Ectodermal cell (in vitro differentiated cells): ENCODE data around the gene ELK3.

ENCODE experiments used
- H3K27ac ChIP-seq: 2 replicates; pipeline ENCODE4 v1.7.0; 2013; ENCODE audit warnings: mild to moderate bottlenecking, low read depth, low read length; ENCODE audit not compliant: insufficient read depth, poor library complexity, severe bottlenecking
- H3K27me3 ChIP-seq: 2 replicates; pipeline ENCODE4 v1.7.0; 2013; ENCODE audit warnings: mild to moderate bottlenecking, low read length; ENCODE audit not compliant: insufficient read depth, control insufficient read depth, poor library complexity, severe bottlenecking
- H3K36me3 ChIP-seq: one replicate; pipeline ENCODE4 v1.7.0; 2013; ENCODE audit warnings: low read length; ENCODE audit not compliant: control insufficient read depth, insufficient read depth
- H3K4me1 ChIP-seq: one replicate; pipeline ENCODE4 v1.7.0; 2013; ENCODE audit warnings: low read length; ENCODE audit not compliant: control insufficient read depth, insufficient read depth
- H3K4me3 ChIP-seq: 2 replicates; pipeline ENCODE4 v1.7.0; 2013; ENCODE audit warnings: low read depth, low read length, control low read depth; ENCODE audit not compliant: insufficient read depth
- H3K9me3 ChIP-seq: 2 replicates; pipeline ENCODE4 v1.7.0; 2013; ENCODE audit warnings: mild to moderate bottlenecking, low read length, moderate library complexity; ENCODE audit not compliant: control insufficient read depth
- WGBS, 2 experiments: methylation state at CpG; one replicate each; pipeline ENCODE4 v1.1.7; 2013; ENCODE audit warnings: missing lambda C conversion rate in 2 of 2; 5-methylcytosine and 5-hydroxymethylcytosine counted together

The ELK3 gene

DNA sequence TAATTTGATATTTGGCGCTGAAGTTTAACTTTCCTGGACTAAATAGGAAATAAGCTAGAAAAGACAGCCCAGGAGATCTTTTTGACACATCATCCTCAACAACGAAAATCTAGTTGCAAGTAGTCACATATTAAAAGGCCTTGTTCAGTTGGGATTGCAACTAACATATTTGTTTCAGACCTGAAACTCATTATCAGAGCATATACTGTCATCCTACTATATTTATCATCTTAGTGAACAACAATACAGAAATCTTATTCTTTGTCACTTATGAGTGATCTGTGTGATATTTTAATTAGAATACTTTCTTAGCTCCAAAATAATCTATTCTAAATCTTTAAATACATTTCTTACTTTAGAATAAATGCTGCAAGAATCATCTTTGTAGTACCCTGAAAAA, 72.1 kb downstream of the ELK3 start:
- H3K9me3 ChIP-seq: no peaks in the 10 kb centered on the region
- H3K4me3 ChIP-seq: no peak overlapping the region
- WGBS, 2 experiments: 90 to 98% methylated on average over 2 of the region's 2 CpGs
- H3K27me3 ChIP-seq: no peaks in the 10 kb centered on the region
- no peaks in the 10 kb centered on the region for H3K36me3 ChIP-seq
- no peak overlapping the region for H3K27ac ChIP-seq
- no peaks in the 10 kb centered on the region for H3K4me1 ChIP-seq

DNA sequence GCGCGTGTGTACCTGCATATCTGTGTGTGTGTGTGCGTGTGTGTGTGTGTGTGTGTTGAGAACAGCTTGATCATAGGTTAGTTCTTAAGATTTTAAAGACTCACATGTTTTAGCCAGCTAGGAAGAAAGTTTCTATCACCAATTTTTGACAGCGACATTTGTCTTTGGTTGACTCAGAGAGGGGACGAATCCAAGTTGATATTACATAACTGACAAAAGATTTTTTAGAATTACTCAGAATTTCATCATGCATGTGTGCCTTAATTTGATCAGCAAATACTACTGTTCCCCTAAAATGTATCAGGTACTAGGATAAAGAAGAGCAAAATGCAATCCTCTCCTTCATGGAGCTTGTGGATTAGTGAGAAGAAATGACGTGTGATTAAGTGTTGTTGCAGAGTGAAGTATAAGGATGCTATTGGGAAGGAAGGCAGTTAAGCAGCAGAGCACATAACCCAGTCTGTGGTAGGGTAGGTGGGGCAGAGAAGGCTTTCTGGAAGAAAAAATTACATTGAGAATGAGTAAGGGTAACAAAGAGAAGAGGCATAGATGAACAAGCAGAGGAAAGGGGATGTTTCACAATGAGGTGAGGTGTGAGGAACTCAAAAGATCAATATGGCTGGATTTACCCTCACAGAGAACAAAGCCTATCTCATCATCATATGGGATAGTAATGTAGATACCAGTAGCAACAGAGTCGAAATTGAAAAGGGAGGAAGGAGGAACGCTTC, 77.5 kb downstream of the ELK3 start:
- Histone ChIP-seq H3K9me3 (no peaks in the 10 kb centered on the region), H3K27ac (no peak overlapping the region), H3K4me1 (no peaks in the 10 kb centered on the region), H3K27me3 (no peaks in the 10 kb centered on the region), H3K36me3 (no peaks in the 10 kb centered on the region), H3K4me3 (no peak overlapping the region)
- WGBS, 2 experiments: 86 to 93% methylated on average over 6 to 8 of the region's 8 CpGs

DNA sequence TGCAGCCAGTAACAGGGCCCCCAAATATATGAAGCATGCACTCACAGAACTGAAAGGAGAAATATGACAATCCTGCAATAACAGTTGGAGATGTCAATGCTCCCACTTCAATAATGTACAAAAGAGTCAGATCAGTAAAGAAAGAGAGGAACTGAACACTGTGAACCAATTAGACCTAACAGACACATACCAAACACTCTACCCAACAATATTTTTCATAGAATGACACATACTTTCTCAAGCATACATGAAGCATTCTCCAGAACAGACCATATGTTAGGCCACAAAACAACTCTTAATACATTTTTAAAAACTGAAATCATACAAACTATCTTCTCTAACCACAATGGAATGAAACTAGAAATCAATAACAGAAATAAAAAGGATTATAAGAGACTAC, 80.2 kb downstream of the ELK3 start:
- no peak overlapping the region for H3K27ac ChIP-seq

DNA sequence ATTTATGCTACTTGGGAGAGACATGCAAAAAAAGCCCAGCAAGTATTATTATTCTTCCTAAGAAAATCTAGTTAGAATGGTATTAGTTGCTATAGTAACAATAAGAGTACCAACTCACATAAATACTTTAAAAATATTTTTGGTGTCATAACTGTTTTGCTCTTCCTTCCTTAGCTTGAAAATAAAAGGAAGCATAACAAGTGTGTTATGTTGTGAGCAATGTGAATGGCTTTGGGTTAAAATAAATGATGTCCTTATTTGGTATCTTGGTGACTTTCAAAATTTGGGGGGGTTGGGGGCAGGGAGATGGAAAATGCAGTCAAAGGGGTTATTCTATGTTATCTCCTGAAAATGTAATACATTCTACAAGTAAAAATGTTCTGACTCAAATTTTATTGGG, 91.0 kb downstream of the ELK3 start:
- no peaks in the 10 kb centered on the region for H3K27me3 ChIP-seq
- H3K27ac ChIP-seq: no peak overlapping the region
- no peak overlapping the region for H3K4me3 ChIP-seq
- H3K4me1 ChIP-seq: peaks cover 6% of the 10 kb centered on the region
- peaks cover 13% of the 10 kb centered on the region for H3K36me3 ChIP-seq
- H3K9me3 ChIP-seq: no peaks in the 10 kb centered on the region

More for the DNA sequence above, 80.2 kb downstream of the ELK3 start:
- H3K9me3 ChIP-seq: no peaks in the 10 kb centered on the region
- H3K27me3 ChIP-seq: no peaks in the 10 kb centered on the region
- H3K4me1 ChIP-seq: no peaks in the 10 kb centered on the region
- peaks cover 3% of the 10 kb centered on the region for H3K36me3 ChIP-seq
- no peak overlapping the region for H3K4me3 ChIP-seq

DNA sequence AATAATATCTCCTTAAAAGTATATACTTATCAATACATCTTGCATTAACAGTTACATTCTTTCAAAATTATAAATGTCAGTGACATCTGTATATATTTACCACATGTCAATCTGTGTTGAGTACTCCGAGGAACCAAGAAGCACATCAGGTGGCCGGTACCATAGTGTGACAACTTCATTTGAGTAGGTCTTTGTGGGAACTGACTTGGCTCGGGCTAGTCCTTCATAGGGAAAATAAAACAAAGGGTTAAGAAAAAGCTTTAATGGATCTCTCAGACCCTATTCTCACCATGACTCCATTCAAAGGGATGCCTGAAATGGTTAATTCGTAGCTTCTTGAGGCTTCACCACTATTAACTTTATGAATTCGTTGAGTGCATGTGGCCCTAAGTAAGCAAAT, 94.9 kb downstream of the ELK3 start:
- Histone ChIP-seq H3K27ac (no peak overlapping the region), H3K9me3 (no peaks in the 10 kb centered on the region), H3K4me3 (no peak overlapping the region), H3K27me3 (no peaks in the 10 kb centered on the region), H3K36me3 (peaks cover 10% of the 10 kb centered on the region), H3K4me1 (peaks cover 6% of the 10 kb centered on the region)
- 24 to 25% methylated on average over 5 of the region's 5 CpGs for WGBS, 2 experiments

DNA sequence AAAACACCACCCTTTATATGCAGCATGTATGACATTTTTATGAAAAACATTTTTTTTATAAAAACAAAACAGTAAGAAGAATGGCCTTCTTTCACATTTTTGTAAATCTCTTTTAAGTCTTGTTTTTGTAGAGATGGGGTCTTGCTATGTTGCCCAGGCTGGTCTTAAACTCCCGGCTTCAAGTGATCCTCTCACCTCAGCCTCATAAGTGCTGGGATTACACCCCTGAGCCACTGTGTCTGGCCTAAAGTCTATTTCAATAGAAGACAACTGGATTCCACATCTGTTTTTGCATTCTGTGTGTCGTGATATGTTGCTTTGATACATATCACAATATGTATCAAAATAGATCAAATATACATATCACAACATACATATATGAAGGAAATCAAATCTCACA, 98.9 kb downstream of the ELK3 start:
- Histone ChIP-seq H3K36me3 (peaks cover 14% of the 10 kb centered on the region), H3K4me3 (no peak overlapping the region), H3K27me3 (no peaks in the 10 kb centered on the region), H3K4me1 (peaks cover 6% of the 10 kb centered on the region), H3K9me3 (no peaks in the 10 kb centered on the region), H3K27ac (no peak overlapping the region)
- 89 to 94% methylated on average over 1 of the region's 2 CpGs for WGBS, 2 experiments

DNA sequence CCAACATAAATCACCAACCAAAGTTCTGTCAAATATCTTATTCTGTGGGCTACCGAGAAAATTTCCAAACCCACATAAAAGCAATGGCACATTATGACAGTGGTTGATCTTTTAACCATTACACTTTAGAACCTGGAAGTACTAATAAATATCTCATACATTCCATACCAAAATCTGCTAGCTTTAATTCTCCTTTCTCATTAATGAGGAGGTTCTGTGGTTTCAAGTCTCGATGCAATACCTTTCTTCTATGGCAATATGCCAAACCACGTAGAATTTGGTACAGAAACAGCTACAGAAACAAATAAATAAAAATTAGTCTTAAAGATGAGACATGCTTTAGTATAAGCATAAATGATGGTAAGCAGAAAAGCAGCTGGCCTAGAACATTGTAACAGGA, 100.7 kb downstream of the ELK3 start:
- Histone ChIP-seq H3K9me3 (no peaks in the 10 kb centered on the region), H3K36me3 (peaks cover 14% of the 10 kb centered on the region), H3K27me3 (no peaks in the 10 kb centered on the region), H3K27ac (no peak overlapping the region), H3K4me1 (no peaks in the 10 kb centered on the region), H3K4me3 (no peak overlapping the region)
- WGBS, 2 experiments: 97 to 100% methylated on average over 2 to 3 of the region's 3 CpGs

DNA sequence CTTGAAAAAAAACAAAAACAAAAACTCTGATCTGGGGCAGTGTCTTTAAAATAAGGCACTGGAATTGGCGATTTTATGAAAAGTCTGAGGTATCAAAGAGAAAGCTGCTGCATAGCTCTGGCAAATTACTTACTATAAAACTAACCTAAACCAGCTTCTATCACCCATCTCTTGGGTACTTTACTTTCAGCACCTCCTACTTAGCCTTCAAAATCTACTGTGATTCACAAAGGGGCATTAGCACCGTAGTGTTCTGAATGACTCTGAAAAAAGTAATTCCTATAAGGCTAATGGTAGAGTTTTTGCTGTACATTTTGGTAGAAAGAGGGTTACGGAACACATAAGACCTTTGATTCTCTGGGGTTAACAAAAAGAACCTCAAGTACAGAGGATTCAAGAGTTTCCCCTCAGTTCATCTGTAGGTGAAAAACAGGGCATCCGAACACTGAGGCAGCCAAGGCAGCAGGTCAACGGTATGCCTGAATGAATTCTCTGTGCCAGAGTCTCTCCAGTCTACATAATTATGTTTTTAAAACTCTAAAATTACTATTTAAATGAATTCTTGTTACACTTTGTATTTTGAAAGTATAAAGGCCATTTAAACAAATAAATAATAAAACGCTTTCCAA, 101.5 kb downstream of the ELK3 start:
- no peak overlapping the region for H3K27ac ChIP-seq
- H3K27me3 ChIP-seq: no peaks in the 10 kb centered on the region
- H3K9me3 ChIP-seq: no peaks in the 10 kb centered on the region
- peaks cover 14% of the 10 kb centered on the region for H3K36me3 ChIP-seq
- H3K4me3 ChIP-seq: no peak overlapping the region
- 85 to 89% methylated on average over 6 of the region's 6 CpGs for whole genome bisulfite sequencing, 2 experiments
- no peaks in the 10 kb centered on the region for H3K4me1 ChIP-seq

DNA sequence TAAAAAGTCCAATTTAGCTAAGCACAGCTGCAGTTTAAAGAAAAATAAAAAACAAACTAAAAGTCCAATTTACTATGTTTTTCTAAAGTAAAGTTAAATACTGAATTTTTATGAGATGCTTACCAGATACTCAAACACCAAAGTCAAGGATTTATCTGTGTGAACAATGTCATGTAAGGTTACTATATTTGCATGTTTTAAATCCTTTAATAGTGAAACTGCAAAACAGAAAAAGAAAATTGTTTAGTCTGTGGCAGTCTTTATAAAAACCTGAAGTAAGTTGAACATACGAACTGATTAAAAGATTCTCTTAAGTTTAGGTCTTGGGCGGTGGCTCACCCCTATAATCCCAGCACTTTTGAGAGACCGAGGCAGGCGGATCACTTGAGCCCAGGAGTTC, 103.3 kb downstream of the ELK3 start:
- Histone ChIP-seq H3K4me3 (no peak overlapping the region), H3K27me3 (no peaks in the 10 kb centered on the region), H3K27ac (no peak overlapping the region), H3K9me3 (no peaks in the 10 kb centered on the region), H3K36me3 (peaks cover 14% of the 10 kb centered on the region), H3K4me1 (peaks cover under 1% of the 10 kb centered on the region)
- WGBS, 2 experiments: 91 to 99% methylated on average over 4 of the region's 4 CpGs

DNA sequence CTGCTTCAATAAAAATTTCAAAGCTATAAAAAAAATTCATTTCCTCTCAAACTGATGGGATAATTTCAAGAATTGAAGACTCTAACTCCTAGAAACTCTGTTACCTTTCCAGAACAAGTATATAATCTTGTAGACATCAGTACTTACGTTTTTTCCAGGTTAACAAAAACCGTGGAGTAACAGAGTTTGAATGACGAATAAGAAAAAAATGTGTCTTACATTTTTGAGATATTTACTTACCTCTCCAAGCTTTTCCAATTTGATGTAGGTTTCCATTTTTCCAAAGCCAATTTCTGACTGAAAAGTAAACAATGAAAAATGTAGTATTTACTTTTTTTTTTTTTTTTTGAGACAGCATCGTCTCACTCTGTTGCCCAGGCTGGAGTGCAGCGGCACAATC, 105.9 kb downstream of the ELK3 start:
- H3K9me3 ChIP-seq: no peaks in the 10 kb centered on the region
- H3K36me3 ChIP-seq: peaks cover 8% of the 10 kb centered on the region
- peaks cover 12% of the 10 kb centered on the region for H3K4me1 ChIP-seq
- 94 to 97% methylated on average over 2 to 5 of the region's 5 CpGs for WGBS, 2 experiments
- H3K27ac ChIP-seq: no peak overlapping the region
- H3K27me3 ChIP-seq: no peaks in the 10 kb centered on the region
- H3K4me3 ChIP-seq: no peak overlapping the region
